Tibial nerve (tissue), 3 donors: Measurements from ENCODE around the gene THAP12.

Experiments used
- POLR2A ChIP-seq, 2 donors: fragments of 450-650 bp; IDR thresholded peaks; one replicate each; pipeline ENCODE4 v1.6.1; 2017; ENCODE audit warnings: antibody characterized with exemption in 2 of 2, mild to moderate bottlenecking in 2 of 2, moderate library complexity in 2 of 2
- TF ChIP-seq, protein P1 (sequence below), 5 experiments: fragments of 200-600 bp in 3 of 5; fragments of 450-650 bp in 2 of 5; sonication (generic) in 3 of 5; IDR thresholded peaks; one replicate each; pipeline ENCODE4 v1.5.1; 2016 to 2019; ENCODE audit warnings: antibody characterized with exemption in 5 of 5, mild to moderate bottlenecking in 3 of 5, moderate library complexity in 2 of 5

DNA sequence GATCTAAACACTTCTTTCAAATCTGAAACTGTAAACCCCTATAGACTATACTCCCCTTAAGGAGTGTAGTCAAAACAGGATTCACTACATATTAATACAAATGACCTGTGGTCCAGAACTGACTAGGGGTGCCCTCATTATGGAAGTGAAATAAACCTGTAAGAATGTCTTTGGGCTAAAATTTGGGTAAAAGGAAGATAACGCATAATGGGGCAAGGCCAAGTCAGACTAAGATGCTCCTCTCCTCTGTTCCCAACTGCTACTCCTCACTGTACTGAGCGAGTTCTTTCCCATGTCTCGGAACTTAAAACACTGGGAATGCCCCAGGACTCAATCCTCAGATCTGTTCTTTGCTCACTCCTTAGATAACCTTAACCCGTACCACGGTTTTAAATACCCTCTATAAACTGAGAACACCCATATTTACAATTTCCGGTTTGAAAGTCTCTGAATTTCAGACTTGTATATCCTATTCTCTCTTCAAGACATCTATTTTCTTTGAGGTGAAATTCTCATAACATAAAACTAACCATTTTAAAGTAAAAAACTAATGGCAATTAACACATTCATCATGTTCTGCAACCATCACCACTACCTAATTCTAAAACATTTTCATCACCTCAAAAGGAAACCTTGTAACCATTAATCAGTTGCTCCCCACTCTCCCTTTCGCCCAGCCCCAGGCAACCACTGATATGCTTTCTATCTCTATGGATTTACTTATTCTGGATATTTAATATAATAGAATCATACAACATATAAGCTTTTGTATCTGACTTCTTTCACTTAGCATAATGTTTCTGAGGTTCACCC lies 4.0 kb downstream of the THAP12 start:
- TF ChIP-seq, protein P1, sequence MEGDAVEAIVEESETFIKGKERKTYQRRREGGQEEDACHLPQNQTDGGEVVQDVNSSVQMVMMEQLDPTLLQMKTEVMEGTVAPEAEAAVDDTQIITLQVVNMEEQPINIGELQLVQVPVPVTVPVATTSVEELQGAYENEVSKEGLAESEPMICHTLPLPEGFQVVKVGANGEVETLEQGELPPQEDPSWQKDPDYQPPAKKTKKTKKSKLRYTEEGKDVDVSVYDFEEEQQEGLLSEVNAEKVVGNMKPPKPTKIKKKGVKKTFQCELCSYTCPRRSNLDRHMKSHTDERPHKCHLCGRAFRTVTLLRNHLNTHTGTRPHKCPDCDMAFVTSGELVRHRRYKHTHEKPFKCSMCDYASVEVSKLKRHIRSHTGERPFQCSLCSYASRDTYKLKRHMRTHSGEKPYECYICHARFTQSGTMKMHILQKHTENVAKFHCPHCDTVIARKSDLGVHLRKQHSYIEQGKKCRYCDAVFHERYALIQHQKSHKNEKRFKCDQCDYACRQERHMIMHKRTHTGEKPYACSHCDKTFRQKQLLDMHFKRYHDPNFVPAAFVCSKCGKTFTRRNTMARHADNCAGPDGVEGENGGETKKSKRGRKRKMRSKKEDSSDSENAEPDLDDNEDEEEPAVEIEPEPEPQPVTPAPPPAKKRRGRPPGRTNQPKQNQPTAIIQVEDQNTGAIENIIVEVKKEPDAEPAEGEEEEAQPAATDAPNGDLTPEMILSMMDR (IDR thresholded peaks at IDR 0.05) = no peak
- no peak for TF ChIP-seq POLR2A (IDR thresholded peaks at IDR 0.05)
